HG02623 (cell line): Measurements from ENCODE around the gene CD53.
"Not testable (repeated sequence)": the region's sequence is repeated elsewhere in the genome, so short reads cannot be mapped to it uniquely, and the experiment has no call there.

ENCODE experiments used
- ATAC-seq: cut with Tn5 transposase; IDR thresholded peaks from one replicate; pipeline ENCODE4 v1.9.1; 2021; ENCODE audit warnings: moderate library complexity; ENCODE audit not compliant: unreplicated experiment

The CD53 gene

DNA sequence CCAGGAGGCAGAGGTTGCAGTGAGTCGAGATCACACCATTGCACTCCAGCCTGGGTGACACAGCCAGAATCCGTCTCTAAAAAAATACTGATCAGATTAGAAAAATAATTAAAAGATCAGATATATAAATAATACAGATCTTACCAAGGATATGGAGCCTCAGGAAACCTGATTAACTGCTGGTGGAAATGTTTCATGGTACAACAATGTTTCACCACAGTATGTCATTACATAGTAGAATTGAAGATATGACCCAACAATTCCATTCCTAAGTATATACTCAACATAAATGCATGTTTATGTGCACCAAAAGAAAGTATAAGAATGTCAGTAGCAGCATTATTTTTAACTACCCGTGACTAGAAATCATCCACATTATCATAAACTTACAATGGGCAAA is 41.7 kb downstream of the CD53 start:
- ATAC-seq, result no peak

GRCh38 chr1:110915804-110916203 is 42.9 kb downstream of the CD53 start:
- no peak for ATAC-seq

GRCh38 chr1:110916274-110916668 is 43.3 kb downstream of the CD53 start:
- no peak for ATAC-seq

DNA sequence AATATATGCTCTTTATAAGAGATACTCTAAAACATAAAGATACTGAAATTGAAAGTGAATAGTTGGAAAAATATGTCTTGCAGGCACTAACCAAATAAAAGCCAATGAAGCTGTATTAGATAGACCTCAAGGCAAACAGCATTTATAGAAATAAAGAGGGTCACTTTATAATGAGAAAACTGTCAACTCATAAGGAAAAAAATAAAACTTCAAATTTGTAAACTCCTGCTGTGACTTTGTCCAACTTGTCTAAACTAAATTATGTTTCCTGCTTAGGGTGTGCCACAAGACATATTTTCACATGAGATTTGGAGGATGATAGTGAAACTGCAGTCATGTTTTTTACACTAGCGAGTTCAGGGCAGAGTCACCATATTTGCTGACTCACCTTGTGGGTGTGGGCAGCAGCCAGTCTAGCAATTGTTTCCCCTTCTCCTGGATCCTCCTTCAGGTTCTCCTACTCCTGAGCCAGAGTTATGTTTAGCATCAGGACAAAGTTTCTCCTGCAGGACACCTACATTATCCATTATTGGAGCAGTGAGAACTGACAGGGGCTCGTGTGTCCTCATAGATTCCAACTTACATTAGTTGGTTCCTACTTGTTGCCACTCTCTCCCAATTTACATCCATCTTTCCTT is 43.8 kb downstream of the CD53 start:
- ATAC-seq, result no peak

DNA sequence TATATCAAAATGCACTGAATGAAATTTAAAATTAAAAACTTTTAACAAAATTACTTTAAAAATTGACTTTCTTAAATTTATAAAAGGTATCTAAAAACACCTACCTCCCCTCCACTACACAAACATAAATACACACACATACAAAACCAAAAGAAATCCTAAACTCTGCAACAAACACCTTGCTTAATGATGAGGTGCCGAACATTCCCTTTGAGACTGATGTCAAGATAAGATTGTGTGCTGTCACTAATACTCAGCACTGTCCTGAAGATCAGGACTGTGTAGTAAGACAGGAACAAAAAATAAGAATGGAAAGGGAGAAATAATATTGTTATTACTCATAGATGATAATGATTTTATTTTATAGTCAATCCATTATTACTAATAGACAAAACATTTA is 45.1 kb downstream of the CD53 start:
- ATAC-seq, result no peak

- no peak for ATAC-seq
These were observed 49.0 kb downstream of the CD53 start for GRCh38 chr1:110921953-110922352.

DNA sequence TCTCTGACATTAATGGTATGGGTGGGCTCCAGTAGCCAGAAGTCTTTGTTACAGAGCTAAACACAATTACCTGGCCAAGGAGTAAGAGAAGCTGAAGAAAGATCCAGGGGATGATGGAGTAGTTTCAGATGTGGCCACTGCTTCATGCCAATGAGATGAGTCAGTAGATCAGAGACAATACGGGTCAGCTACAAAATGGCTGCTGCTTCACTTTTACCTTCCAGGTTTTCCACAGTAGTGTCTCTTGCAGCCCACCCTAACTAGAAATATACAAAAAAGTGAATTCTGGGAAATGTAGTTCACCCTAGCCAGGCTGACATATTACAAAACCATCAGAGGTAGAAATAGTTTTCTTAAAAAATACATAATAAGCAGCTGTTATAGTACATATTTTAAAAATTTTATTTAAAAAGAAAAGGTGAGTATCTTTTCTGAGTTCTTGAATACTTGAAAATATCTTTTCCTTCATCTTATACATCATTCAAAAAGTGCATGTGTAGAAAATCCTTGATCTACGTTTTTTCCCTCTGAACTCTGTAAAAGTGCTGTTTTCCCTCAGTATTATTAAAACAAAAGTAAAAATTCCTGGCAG is 54.6 kb downstream of the CD53 start:
- ATAC-seq, result no peak

- no peak for ATAC-seq
These were observed 55.2 kb downstream of the CD53 start for GRCh38 chr1:110928191-110928590.

DNA sequence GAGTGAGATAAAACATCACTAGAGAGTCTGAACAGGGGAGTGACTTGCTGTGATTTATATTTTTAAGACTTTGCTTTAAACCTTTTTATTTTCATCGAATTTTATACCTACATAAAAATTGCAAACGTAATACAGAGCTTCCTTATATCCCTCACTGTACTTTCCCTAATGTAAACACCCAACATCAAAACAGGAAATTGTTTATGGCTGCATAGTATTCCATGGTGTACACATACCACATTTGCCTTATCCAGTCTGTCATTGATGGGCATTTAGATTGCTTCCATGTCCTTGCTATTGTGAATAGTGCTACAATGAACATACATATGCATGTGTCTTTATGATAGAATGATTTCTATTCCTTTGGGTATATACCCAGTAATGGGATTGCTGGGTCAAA is 56.0 kb downstream of the CD53 start:
- no peak for ATAC-seq

DNA sequence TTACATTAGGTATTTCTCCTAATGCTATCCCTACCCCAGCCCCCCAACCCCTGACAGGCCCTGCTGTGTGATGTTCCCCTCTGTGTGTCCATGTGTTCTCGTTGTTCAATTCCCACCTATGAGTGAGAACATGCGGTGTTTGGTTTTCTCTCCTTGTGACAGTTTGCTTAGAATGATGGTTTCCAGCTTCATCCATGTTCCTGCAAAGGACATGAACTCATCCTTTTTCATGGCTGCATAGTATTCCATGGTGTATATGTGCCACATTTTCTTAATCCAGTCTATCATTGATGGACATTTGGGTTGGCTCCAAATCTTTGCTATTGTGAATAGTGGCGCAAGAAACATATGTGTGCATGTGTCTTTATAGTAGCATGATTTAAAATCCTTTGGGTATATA is 58.1 kb downstream of the CD53 start:
- ATAC-seq, result not testable (repeated sequence)

- ATAC-seq, result no peak
These were observed 63.6 kb downstream of the CD53 start for GRCh38 chr1:110936567-110936966.

DNA sequence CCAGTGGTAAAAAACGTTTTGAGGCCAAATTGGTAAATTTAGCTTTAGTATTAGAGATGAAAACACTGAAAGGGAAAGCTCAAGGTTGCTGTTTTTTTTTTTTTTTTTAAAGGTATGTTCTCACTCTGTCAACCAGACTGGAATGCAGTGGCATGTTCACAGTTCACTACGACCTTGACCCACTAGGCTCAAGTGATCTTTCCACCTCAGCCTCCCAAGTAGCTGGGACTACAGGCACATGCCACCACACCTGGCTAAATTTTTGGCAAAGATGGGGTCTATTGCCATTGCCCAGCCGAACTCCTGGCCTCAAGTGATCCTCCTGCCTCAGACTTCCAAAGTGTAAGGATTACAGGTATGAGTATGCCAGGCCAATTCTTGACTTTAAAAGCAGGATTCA is 71.9 kb downstream of the CD53 start:
- ATAC-seq, result no peak

- no peak for ATAC-seq
These were observed 72.7 kb downstream of the CD53 start for GRCh38 chr1:110945626-110946025.

DNA sequence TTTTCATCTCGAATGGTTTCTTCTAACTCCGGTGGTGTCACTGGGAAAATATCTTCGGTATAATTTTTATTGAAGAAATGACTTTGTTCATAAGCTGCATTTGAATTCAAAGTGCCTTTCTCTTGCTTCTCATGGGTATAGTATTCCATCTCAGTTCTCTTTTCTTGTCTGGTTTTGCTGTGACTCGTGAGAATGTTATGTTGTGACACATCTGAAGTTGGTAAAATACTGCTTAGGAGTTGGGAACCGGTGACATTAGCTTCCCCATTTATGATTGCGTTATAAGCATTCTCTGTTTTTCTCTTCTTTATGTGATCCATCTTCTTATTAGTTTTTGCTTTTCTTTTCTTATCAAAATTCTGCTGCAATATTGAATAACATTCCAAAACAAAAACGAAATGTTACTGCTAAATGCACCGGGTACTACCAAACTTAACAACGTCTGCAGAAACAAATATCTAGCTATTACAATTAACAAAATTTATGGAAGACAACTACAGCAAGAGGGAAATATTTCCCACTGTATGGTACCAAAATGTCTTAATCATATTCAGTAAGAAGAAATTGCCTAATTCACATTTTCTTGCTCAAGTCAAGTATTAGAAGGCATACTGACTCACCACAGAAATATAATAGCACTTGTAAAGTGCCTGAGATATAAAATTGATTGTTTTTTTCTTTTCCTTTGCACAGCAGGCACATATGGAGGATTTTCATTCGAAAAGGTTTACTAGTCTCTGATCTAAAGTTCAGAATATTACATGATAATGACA is 75.3 kb downstream of the CD53 start:
- ATAC-seq, result no peak
